ENCODE results near the gene CYP2D6.

The CYP2D6 gene

DNA sequence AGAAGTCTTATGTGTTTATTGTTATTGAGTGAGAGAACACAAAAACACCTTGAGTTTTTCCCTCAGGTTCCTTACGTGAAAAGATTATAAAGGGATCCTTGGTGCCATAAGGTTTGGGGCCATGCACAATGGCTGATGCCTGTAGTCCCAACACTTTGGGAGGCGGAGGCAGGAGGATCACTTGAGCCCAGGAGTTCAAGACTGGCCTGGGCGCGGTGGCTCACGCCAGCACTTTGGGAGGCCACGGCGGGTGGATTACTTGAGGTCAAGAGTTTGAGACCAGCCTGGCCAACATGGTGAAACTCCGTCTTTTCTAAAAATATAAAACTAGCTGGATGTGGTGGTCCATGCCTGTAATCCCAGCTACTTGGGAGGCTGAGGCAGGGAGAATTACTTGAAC is 45.7 kb downstream of the CYP2D6 start:
- no peak for DNase-seq (ENCODE audit: low spot score)

GRCh38 chr22:42083119-42083518 is 47.5 kb downstream of the CYP2D6 start:
- DNase-seq (ENCODE audit: low spot score): no peak

DNA sequence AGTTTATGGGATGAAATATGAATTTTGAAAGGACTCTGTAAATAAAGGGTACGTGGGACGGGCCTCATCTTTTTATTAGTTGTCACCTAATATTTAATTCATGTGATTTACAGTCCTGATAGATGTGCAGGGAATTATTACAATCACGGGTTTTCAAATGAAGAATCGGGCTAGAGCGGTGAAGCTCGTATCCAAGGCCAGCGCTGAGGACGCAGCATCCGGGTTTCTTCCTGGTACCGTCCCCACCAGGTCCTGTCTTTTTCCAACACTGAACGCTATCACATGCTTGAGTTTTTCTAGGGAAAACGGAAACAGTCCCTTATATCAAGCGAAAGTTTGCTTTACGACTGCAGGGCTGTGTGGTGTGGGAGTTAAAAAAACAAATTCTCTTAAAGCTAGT is 50.3 kb downstream of the CYP2D6 start:
- DNase-seq (ENCODE audit: low spot score): peak; percentile 54

DNA sequence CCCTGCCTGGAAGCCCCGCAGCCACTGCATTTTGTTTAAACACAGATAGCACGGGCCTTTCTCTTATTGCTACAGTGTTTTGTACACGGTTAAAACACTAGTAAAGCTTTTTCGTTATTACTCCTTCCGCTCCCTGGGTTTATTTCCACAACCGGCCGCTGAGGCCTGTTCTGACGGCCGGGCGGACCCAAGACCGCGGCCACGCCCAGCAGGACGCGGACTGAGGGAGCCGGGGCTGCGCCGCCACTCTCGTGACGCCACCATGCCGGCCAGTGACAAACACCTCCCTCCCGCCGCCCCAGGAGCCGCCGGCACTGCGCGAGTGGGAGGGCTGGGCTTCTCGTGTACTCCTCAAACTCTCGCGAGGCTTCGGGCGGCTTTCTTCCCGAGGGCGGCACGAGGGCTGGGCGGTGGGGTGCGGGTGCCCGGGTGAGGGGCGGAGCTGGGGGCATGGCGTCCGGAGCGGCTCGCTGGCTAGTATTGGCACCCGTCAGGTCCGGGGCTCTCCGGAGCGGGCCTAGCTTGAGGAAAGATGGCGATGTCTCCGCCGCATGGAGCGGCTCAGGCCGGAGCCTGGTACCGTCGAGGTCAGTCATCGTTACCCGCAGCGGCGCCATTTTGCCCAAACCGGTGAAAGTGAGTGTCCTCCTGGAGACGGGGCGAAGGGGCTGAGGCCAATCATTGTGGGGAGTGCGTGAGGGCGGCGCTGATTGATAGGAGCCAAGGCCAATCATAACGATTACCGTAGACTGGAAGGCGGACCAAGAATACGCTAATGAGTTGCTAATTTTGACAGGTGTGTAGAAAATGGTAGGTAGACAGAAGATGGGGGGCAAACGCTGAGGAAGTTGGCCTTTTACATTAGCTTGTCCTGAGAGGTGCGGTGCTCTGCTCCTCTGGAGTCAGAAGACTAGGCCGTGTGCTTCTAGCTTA is 51.0 kb downstream of the CYP2D6 start, which contains the start of gene SMDT1:
Gene SMDT1, plus strand, starts transcription at position 382 of the 933 bp plus-strand sequence. Its CDS starts 69 bp downstream, at position 451.
- peak; percentile 99 for DNase-seq (ENCODE audit: low spot score)

DNA sequence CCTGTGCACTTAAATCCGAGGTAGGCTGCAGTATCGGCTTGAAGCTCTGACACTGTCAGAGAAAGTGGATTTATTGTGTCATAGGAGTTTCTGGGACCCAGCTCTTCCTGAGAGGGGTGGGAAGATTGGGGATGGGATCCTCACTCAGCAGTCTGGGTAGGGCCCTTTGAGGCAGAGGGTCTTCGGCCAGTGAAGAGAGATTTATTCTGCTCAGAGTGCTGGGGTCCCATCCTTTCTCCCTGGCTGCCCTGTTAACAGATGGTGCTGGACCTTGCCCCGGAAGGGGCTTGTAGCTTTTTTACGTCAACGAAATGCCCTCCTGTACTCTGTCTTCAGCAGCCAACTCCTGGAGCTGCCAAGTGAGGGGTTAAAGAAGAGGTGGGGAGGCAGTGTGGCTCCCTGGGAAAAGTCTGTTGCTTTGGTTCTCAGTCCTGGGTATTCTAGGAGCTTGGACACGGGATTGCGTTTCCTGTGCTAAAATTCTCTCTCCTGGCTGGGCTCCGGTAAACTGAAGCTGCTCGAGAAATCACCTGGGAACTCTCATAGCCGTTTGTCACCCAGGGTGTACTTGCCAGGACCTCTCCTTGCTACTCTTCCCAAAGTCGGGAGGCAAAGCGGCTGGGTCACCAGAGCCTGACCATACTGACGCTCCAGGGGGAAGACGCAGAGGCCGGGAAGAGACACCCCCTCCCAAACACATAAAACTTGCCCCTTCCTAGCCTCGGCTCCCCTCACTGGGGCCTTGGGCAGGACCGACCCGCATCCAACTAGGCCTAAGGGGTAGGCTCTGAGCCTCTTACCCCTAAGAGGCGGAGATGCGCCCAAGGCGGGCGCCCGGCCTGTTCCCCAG is 51.9 kb downstream of the CYP2D6 start:
- DNase-seq (ENCODE audit: low spot score): no peak

GRCh38 chr22:42077486-42078125 is 53.0 kb downstream of the CYP2D6 start:
- no peak for DNase-seq (ENCODE audit: low spot score)

GRCh38 chr22:42076764-42077485 is 53.7 kb downstream of the CYP2D6 start:
- no peak for DNase-seq (ENCODE audit: low spot score)

All from putamen (tissue), 1 donor.